ENCODE results near the gene MACROH2A1.

The MACROH2A1 gene

DNA sequence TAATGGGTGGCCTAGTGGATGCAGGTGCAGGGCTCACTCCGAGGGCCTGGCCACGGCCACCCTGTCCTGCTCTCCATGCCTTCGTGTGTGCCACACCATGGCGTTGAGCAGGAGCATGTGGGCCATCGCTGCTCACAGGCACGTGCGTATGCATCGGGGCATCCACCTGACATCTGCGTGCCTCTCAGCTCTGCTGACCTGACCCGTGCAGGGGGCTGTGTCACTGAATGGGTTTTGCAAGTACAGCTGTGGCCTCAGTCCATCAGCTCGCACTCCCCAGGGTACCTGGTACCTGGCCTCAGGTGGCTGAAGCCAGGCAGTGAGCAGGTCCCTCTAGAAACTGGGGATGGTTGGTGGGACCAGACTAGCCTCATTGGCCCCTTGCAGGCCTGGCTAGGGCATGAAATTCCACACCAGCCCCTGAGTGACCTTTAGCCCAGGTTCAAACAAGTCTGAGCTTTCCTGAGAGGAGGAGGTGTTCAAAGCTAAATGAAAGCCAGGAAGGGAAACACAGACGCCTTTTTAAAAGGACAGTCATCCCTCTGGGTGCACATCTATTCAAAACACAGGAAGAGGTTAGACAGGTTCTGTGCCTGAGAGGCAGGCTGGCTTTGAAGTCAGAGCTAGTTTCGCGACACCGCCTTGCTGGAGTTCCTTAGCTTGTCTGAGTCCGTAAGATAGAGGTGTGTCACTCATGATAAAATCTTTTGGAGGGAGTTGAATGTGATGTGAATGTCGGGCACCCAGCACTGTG lies 74.0 kb downstream of the MACROH2A1 start:
- TF ChIP-seq, protein P1, sequence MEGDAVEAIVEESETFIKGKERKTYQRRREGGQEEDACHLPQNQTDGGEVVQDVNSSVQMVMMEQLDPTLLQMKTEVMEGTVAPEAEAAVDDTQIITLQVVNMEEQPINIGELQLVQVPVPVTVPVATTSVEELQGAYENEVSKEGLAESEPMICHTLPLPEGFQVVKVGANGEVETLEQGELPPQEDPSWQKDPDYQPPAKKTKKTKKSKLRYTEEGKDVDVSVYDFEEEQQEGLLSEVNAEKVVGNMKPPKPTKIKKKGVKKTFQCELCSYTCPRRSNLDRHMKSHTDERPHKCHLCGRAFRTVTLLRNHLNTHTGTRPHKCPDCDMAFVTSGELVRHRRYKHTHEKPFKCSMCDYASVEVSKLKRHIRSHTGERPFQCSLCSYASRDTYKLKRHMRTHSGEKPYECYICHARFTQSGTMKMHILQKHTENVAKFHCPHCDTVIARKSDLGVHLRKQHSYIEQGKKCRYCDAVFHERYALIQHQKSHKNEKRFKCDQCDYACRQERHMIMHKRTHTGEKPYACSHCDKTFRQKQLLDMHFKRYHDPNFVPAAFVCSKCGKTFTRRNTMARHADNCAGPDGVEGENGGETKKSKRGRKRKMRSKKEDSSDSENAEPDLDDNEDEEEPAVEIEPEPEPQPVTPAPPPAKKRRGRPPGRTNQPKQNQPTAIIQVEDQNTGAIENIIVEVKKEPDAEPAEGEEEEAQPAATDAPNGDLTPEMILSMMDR (IDR thresholded peaks at IDR 0.05; ENCODE audit: poor library complexity, severe bottlenecking), result no peak
- Histone ChIP-seq H3K9me3 (ENCODE audit: severe bottlenecking) (no peaks in the 10 kb centered on the region), H3K36me3 (ENCODE audit: low read depth) (no peaks in the 10 kb centered on the region), H3K27ac (ENCODE audit: poor library complexity, severe bottlenecking) (no peak overlapping the region), H3K4me3 (ENCODE audit: severe bottlenecking) (no peak overlapping the region), H3K27me3 (ENCODE audit: insufficient read depth, poor library complexity, severe bottlenecking) (no peaks in the 10 kb centered on the region), H3K4me1 (ENCODE audit: insufficient read depth, poor library complexity, severe bottlenecking) (no peaks in the 10 kb centered on the region)
- peak; percentile 68 for DNase-seq (ENCODE audit: low spot score)
- ATAC-seq (ENCODE audit: low read depth), result no peak

DNA sequence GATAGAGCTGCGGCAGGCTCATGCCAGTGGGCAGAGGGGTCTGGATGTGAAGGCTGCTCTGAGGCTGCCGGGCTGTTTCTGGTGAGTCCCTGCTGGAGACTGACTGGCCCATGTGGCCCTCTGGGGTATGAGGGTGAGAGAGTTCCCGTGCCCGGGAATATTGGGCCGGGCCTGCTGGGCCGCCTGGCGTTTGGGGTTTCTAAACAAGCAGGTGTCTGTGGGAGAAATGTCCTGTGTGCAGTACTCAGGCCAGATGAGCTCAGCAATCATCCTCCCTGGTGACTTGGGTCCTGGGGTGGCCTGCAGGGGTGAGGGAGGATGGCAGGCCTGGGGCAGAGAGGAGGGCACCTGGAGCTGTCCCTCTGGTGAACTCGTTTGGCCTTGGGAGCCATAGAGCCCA lies 74.9 kb downstream of the MACROH2A1 start:
- ATAC-seq (ENCODE audit: low read depth), result no peak
- Histone ChIP-seq H3K4me1 (ENCODE audit: insufficient read depth, poor library complexity, severe bottlenecking) (no peaks in the 10 kb centered on the region), H3K9me3 (ENCODE audit: severe bottlenecking) (no peaks in the 10 kb centered on the region), H3K27ac (ENCODE audit: poor library complexity, severe bottlenecking) (no peak overlapping the region), H3K36me3 (ENCODE audit: low read depth) (no peaks in the 10 kb centered on the region), H3K27me3 (ENCODE audit: insufficient read depth, poor library complexity, severe bottlenecking) (no peaks in the 10 kb centered on the region), H3K4me3 (ENCODE audit: severe bottlenecking) (no peak overlapping the region)
- TF ChIP-seq, protein P1 (IDR thresholded peaks at IDR 0.05; ENCODE audit: poor library complexity, severe bottlenecking), result no peak
- peak; percentile 56 for DNase-seq (ENCODE audit: low spot score)

DNA sequence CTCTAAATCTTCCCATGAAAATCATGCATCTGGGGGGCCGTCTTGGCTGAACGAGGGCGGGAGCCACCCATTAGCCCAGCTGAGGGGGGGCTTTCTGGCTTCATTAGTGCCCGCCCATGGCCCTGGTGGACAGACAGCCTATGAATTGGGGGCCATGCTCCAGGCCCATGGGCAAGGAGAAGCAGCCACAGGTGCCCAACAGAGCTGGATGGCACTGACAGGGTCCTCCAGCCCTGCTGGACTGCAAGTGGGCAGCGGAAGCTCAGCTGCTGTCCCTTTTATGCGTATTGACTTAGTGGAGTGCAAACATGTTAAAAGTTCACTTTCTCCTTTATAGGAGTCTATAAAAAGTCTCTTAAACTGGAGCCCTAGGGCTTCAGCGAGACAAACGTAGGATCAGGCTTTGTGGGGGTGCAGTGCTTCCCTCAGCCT lies 75.3 kb downstream of the MACROH2A1 start:
- DNase-seq (ENCODE audit: low spot score) (peak; percentile 53), ATAC-seq (ENCODE audit: low read depth) (no peak)
- TF ChIP-seq, protein P1 (IDR thresholded peaks at IDR 0.05; ENCODE audit: poor library complexity, severe bottlenecking), result no peak
- H3K27ac ChIP-seq (ENCODE audit: poor library complexity, severe bottlenecking), result no peak overlapping the region
- H3K27me3 ChIP-seq (ENCODE audit: insufficient read depth, poor library complexity, severe bottlenecking), result no peaks in the 10 kb centered on the region
- H3K4me3 ChIP-seq (ENCODE audit: severe bottlenecking), result no peak overlapping the region
- H3K4me1 ChIP-seq (ENCODE audit: insufficient read depth, poor library complexity, severe bottlenecking), result no peaks in the 10 kb centered on the region
- no peaks in the 10 kb centered on the region for H3K36me3 ChIP-seq (ENCODE audit: low read depth)
- H3K9me3 ChIP-seq (ENCODE audit: severe bottlenecking), result no peaks in the 10 kb centered on the region

DNA sequence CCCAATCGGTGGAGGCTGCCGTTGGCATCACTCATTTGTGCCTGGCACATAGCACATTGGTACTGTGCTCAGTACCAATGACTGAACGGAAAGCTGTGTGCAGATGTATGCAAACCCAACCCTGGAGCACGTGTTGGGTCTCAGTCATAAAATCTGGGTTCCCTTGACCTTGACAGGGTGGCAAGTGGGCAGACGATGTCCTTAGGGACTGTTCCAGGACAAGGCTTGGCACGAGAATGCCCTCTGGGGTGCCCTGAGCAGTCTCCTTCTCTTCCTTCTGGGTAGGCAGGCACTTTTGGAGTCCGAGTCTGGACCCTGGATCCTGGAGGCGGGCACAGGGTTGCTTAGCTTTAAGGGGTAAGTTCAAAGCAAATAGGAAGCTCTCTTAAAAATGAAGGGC lies 75.8 kb downstream of the MACROH2A1 start:
- Histone ChIP-seq H3K9me3 (ENCODE audit: severe bottlenecking) (no peaks in the 10 kb centered on the region), H3K27me3 (ENCODE audit: insufficient read depth, poor library complexity, severe bottlenecking) (no peaks in the 10 kb centered on the region), H3K36me3 (ENCODE audit: low read depth) (no peaks in the 10 kb centered on the region), H3K27ac (ENCODE audit: poor library complexity, severe bottlenecking) (no peak overlapping the region), H3K4me3 (ENCODE audit: severe bottlenecking) (no peak overlapping the region), H3K4me1 (ENCODE audit: insufficient read depth, poor library complexity, severe bottlenecking) (no peaks in the 10 kb centered on the region)
- TF ChIP-seq, protein P1 (IDR thresholded peaks at IDR 0.05; ENCODE audit: poor library complexity, severe bottlenecking), result no peak
- DNase-seq (ENCODE audit: low spot score), result peak; percentile 32
- ATAC-seq (ENCODE audit: low read depth), result no peak

DNA sequence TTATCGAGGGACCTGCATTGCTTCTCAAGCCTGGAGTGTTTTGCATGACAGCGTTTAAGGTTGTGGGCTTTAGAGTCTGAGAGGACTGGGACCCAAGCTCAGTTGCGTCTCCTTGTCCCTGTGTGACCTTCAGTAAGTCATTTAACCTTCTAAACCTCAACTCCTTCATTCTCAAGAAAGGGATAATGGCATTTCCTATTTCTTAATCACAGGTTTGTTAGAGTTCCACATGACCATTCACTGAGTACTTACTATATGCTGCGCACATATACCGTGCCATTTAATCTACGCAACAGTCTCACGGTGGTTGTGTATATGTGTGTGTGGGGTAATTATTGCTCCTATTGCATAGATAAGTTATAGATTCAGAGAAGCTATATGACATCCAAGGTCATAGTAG lies 76.3 kb downstream of the MACROH2A1 start:
- no peaks in the 10 kb centered on the region for H3K4me1 ChIP-seq (ENCODE audit: insufficient read depth, poor library complexity, severe bottlenecking)
- DNase-seq (ENCODE audit: low spot score) (peak; percentile 9), ATAC-seq (ENCODE audit: low read depth) (no peak)
- no peaks in the 10 kb centered on the region for H3K27me3 ChIP-seq (ENCODE audit: insufficient read depth, poor library complexity, severe bottlenecking)
- TF ChIP-seq, protein P1 (IDR thresholded peaks at IDR 0.05; ENCODE audit: poor library complexity, severe bottlenecking), result no peak
- H3K4me3 ChIP-seq (ENCODE audit: severe bottlenecking), result no peak overlapping the region
- no peaks in the 10 kb centered on the region for H3K9me3 ChIP-seq (ENCODE audit: severe bottlenecking)
- no peaks in the 10 kb centered on the region for H3K36me3 ChIP-seq (ENCODE audit: low read depth)
- H3K27ac ChIP-seq (ENCODE audit: poor library complexity, severe bottlenecking), result no peak overlapping the region

Data from RWPE2 (cell line).